Activated effector memory CD4-positive, alpha-beta T cell treated with Interleukin-2 at 50 U/mL for 16 hours (primary cell): ENCODE measurements around the gene NELFE.
"Not testable (repeated sequence)": the region's sequence is repeated elsewhere in the genome, so short reads cannot be mapped to it uniquely, and the experiment has no call there.

Experiments used
- DNase-seq: peaks from one replicate; pipeline ENCODE4 v3.0.0-alpha.2; 2020

The NELFE gene

DNA sequence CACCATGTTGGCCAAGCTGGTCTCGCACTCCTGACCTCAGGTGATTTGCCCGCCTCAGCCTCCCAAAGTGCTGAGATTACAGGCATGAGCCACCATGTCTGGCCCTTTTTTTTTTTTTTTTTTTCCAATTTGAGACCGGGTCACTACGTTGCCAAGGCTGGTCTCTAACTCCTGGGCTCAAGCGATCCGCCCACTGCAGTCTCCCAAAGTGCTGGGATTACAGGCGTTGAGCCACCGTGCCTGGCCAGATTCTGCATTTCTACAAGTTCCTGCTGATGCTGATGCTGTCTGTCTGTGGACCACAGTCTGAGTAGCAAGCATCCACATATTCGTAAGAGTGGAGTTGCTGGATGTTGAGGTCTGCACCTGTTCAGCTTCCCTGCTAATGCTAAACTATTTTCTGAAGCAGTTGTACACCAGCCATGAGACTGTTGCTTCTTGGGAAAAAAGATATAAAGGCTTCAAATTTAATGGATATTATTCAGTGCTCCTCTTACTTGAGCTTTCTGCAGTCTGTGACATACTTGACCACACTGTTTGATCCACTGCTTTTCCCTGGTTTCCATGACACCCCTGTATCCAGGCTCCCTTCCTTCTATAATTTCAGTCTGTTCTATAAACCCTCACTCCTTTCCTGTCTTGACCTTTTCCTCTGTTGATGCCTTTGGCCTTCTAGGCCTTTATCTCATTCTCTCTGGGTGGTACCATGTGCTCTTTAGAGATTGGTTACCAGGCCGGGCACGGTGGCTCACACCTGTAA, 46.8 kb downstream of the NELFE start:
- no peak for DNase-seq

- not testable (repeated sequence) for DNase-seq
Measured at GRCh38 chr6:31909298-31909697, 49.5 kb downstream of the NELFE start.

GRCh38 chr6:31908791-31909190, 50.0 kb downstream of the NELFE start:
- DNase-seq: no peak

DNA sequence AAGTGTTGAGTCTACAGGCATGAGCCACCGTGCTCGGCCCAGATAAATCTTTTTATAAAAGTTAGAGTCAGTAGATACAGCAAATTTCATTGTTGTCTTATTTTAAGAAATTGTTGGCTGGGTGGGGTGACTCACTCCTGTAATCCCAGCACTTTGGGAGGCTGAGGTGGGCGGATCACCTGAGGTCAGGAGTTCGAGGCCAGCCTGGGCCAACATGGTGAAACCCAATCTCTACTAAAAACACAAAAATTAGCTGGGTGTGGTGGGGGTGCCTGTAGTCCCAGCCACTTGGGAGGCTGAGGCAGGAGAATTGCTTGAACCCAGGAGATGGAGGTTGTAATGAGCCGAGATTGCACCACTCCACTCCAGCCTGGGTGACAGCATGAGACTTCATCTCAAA, 50.5 kb downstream of the NELFE start:
- DNase-seq: not testable (repeated sequence)

GRCh38 chr6:31907158-31907813, 51.5 kb downstream of the NELFE start:
- DNase-seq: no peak

- not testable (repeated sequence) for DNase-seq
Measured at GRCh38 chr6:31906727-31907126, 52.0 kb downstream of the NELFE start.

- no peak for DNase-seq
Measured at GRCh38 chr6:31906122-31906521, 52.6 kb downstream of the NELFE start.

DNA sequence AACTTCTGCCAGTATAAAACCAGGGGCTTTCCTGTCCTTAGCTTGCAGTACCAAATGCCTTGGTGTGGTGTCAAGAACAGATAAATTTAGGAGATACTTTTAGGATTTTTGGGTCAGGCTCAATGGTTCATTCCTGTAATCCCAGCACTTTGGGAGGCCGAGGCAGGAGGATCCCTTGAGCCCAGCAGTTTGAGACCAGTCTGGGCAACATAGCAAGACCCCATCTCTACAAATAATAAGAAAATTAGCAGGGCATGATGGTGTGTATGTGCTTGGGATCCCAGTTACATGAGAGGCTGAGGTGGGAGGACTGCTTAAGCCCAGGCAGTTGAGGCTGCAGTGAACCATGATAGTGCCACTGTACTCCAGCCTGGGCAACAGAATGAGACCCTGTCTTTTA, 53.7 kb downstream of the NELFE start:
- no peak for DNase-seq

DNA sequence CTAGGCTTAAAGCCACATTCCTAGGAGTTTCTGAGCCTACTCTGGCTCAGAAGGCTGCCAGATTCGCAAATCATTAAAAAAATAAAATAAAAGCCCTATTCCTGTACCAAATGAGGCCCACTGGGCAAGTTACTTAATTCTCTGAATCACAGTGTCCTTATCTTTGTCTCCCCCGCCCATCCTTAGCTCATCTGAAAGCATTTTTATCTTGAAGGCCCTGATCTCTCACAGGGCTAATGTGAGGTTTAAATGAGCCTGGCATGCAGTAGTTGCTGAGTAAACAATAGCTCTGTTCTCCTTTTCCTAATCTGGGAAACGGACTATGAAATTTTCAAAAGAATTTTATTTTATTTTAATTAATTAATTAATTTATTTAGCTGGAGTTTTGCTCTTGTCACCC, 54.8 kb downstream of the NELFE start:
- no peak for DNase-seq
